Stimulated activated CD4-positive, alpha-beta T cell treated with anti-CD3 and anti-CD28 coated beads, Interleukin-2, amount 100 ng/mL, for 4 hours (primary cell): Measurements from ENCODE around the gene MBD3L5.
"Not testable (repeated sequence)": the region's sequence is repeated elsewhere in the genome, so short reads cannot be mapped to it uniquely, and the experiment has no call there.

ENCODE experiments used
- DNase-seq: peaks from one replicate; pipeline ENCODE4 v3.0.0-alpha.2; 2020; ENCODE audit warnings: low read depth

The MBD3L5 gene

DNA sequence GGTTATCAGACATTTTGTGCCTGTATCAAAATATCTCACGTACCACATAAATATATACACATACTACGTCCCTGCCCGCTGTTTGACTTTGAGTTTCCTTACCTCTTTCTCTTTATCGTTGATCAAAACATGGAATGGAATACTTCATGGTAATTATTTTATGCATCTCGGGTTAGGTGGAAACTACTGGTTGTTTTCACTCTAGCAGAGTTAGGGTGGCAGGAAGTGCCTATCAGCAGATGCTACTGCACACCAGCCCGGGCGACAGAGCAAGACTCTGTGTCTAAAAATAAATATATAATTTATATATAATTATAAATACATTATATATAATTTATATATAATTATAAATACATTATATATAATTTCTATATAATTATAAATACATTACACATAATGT lies 22.5 kb downstream of the MBD3L5 start:
- DNase-seq: not testable (repeated sequence)

DNA sequence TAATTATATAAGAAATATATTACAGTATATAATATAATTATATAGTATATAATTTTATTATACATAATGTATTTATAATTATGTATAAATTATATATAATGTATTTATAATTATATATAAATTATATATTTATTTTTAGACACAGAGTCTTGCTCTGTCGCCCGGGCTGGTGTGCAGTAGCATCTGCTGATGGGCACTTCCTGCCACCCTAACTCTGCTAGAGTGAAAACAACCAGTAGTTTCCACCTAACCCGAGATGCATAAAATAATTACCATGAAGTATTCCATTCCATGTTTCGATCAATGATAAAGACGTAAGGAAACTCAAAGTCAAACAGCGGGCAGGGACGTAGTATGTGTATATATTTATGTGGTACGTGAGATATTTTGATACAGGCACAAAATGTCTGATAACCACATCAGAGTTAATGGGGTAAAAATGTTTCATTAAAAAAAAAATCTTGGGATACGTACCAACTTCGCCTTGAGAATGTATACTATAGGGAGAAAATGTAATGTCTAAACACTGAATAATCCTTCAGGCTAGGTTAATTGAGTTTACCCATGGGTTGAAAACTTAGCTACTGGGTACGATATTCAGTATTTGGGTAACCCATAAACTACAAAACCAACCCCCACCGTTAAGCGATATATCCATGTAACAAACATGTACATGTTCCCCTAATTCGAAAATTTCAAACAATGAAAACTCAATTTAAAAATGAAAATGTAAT lies 24.4 kb downstream of the MBD3L5 start:
- DNase-seq: not testable (repeated sequence)

DNA sequence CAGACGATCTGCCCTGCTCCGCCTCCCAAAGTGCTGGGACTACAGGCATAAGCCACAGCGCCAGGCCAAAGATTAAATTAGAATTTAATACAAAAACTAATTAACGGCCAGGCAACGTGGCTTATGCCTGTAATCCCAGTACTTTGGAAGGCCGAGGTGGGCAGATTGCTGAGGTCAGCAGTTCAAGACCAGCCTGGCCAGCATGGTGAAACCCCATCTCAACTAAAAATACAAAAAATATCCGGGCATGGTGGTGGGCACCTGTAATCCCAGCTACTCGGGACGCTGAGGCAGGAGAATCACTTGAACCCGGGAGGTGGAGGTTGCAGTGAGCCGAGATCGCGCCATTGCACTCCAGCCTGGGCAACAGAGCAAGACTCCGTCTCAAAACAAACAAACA lies 25.3 kb downstream of the MBD3L5 start:
- not testable (repeated sequence) for DNase-seq

DNA sequence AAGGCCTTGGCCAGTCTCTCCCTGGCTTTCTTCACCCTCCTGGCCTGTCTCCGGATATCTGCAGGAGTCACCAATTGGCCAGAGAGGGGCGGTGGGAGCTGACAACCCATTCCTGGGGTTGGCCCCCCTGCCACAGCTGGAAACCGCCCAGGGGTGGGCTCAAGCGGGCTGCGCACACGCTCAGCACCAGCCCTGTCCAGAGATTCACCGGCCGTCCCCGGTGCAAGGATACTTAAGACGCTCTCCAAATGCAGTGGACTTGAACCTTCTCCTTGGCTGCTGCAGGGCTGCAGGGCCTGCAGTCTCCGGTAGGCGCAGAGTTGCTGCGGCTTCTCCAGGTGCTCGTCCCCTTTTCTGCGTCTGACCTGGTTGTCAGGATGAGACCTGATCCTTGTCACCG lies 26.0 kb downstream of the MBD3L5 start:
- not testable (repeated sequence) for DNase-seq

DNA sequence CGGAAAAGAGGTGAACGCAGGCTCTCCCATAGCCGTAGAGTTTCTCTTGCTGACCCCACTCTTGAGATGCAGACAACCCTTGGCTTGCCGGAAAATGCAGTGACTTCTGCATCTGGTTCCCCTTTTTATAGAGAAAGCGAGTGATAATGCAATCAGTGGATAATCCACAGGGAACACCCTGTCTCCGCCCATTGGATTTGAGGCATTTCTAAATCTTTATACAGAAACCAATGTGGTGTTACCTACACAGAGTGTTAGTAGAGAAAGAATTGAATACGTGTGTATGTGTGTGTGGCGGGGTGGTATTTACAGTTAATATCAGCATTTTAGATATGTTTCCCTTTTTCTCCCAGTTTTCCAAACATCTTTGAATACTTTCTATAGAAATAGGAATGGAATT lies 28.2 kb downstream of the MBD3L5 start, which contains the start of gene MBD3L3:
TSS of gene MBD3L3 (minus strand) at position 101 of the 400 bp plus-strand sequence. CDS start at position 30, 71 bp downstream.
- DNase-seq: not testable (repeated sequence)

DNA sequence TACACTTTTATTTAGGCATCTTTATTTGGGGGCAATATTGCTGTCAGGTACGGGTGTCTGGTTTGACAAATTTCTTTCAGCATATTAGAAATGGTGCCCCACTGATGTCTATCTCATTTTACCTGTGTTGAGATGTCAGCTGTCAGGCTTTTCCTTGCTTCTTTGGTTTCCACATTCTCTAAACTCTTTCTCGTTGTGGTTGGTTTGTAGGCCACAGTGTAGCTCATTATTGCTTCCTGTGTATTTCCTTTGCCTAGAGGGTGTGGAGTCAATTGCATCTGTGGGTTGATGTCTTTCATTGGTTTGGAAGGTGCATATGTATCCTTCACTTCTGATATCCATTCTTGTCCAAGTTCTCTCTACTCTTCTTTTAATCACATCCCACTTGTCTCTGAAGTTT lies 29.6 kb downstream of the MBD3L5 start:
- DNase-seq: not testable (repeated sequence)

DNA sequence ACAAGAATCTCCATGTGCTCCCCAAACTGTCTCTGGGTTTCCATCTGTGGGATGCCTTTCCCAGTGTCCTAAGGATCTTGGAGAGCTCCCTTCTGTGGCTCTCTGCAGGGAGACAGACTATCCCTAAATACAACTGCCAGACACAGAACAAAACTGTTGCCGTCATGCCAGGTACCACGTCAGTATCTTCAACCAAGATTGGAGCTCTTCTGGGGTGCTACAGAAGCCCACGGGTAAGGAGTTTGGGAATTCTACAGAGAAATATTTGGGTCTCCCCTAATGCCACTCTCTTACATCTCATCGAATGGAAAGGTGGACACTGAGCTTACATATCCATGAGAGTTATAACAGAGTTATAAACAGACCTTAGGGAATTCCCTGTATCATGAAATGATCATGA lies 33.0 kb downstream of the MBD3L5 start:
- DNase-seq: no peak

DNA sequence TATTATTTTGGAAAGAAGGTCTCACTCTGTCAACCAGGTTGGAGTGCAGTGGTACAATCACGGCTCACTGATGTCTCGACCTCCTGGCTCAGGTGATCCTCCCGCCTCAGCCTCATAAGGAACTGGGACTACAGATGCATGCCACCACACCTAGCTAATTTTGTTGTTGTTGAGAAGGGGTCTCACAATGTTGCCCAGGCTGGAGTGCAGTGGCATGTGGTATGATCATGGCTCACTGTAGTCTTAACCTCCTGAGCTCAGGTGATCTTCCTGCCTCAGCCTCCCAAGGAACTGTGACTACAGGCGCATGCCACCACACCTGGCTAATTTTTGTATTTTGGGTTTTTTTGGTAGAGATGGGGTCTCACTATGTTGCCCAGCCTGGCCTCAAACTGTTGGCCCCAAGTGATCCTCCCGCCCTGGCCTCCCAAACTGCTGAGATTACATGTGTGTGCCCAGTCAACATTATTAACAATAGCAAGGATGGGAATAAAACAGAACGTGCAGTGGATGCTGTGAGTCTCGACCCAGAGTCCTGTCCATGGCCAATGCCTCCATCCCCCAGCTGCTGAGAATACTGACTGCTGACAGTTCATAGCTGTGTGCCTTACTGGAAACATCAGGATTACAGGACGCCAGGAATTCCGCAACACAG lies 33.5 kb downstream of the MBD3L5 start:
- DNase-seq: no peak

DNA sequence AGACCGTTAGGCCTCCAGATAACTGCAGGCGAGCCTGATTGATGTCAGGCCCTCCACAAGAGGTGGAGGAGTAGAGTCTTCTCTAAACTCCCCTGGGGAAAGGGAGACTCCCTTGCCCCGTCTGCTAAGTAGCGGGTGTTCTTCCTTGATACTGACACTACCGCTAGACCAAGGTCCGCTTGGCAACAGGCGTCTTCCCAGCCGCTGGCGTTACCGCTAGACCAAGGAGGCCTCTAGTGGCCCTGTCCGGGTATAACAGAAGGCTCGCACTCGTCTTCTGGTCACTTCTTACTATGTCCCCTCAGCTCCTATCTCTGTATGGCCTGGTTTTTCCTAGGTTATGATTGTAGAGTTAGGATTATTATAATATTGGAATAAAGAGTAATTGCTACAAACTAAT lies 36.7 kb downstream of the MBD3L5 start:
- not testable (repeated sequence) for DNase-seq

DNA sequence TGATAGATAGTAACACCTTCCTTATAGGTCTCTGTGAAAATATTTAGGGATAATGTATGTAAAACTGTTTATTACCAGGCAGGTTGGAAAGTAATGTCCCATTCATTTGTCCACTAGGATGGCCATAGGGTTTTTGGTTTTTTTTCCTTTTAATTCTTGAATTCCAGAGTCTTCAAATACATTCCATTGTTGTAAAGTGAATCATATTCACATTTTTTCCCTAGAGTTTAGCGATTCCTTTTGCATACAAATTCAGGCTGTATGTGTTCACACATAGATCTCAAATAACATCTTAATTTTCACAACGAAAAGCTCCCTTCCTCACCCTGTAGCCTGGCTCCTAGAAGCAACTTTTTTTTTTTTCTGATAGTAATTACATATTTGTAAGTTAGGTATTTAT lies 37.3 kb downstream of the MBD3L5 start:
- no peak for DNase-seq

DNA sequence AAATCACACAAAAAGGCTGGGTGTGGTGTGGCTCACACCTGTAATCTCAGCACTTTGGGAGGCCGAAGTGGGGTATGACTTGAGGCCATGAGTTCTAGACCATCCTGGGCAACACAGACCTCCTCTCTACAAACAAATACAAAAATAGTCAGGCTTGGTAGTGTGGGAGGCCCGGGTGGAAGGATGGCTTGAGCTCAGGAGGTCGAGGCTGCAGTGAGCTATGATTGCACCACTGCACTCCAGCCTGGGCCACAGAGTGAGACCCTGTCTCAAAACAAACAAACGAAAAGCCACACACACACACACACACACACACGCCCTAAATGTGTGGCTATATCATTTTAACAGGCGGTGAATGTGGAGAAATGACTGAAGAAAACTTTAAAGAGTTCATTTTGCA lies 38.2 kb downstream of the MBD3L5 start:
- DNase-seq: no peak

DNA sequence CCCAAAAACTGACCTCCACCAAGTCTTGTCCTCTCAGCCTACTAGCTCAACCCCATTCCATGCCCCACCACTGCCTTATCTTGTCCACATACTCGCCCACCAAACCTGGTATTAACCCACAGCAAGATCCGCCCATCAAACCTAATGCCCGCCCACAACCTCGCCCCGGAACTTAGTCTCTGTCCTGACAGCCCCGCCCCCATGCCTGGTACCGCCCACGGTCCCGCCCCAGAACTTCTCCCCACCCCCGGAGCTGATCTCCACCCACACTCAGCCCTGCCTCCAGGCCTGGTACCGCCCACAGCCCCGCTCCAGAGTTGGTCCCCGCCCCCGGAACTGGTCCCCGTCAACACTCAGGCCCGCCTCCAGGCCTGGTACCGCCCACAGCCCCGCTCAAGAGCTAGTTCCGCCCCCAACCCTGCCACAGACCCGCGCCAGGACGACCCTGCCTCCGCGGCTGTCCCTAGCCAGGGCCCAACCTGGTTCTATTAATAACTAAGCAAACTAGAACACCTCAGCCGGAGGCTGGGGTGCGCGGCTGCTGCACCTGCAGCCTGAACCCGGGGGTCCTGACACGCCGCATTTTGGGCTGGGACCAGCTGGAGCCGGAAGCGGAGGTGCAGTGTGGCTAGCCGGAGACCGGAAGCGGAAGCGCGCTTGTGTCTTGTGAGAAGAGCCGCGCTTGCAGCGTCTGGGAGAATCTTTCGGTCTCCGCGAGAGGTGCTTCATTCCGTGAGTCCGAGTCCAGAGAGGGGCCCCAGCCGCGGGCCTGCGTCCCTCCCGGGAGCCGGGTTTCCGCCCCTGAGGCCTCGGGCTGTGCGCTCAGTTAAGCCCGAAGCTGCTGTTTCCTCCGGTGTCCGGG lies 38.9 kb downstream of the MBD3L5 start, which contains the start of gene ZNF557:
TSS of gene ZNF557 (plus strand) at position 662 of the 862 bp plus-strand sequence. CDS start 5,372 bp downstream, outside the sequence.
- DNase-seq: peak; percentile 99

DNA sequence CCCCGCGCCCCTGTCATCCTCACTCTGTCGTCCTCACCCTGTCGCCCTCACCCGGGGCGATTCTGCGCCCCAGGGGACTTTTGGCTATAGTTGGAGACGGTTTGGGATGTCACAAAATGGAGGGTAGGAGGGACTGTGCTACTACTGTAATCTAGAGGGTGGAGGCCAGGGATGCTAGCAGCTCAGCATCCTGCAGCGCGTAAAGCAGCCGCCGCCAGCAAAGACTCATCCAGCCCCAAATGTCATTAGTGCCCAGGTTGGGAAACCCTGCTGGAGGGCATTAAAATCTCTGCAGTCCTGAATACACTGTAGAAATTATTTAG lies 39.5 kb downstream of the MBD3L5 start:
- no peak for DNase-seq

DNA sequence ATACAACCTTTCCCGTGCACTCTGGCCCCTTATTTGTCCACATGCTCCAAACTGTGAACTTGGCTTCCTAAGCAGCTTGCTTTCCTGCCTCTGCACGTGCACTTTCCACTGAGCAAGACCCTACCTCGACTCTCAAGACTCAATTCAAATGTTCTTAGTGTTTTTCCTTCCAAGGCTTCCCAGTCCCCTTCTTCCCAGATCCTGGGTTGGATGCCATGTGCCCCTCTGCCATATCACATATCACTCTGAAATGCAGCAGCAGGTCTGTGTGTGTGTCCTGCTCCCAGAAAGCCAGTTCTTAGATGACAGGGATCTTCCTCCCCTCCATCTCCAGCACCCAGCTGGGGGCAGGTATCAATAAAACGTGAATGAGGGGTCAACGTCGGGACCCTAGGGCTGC lies 42.2 kb downstream of the MBD3L5 start:
- no peak for DNase-seq

DNA sequence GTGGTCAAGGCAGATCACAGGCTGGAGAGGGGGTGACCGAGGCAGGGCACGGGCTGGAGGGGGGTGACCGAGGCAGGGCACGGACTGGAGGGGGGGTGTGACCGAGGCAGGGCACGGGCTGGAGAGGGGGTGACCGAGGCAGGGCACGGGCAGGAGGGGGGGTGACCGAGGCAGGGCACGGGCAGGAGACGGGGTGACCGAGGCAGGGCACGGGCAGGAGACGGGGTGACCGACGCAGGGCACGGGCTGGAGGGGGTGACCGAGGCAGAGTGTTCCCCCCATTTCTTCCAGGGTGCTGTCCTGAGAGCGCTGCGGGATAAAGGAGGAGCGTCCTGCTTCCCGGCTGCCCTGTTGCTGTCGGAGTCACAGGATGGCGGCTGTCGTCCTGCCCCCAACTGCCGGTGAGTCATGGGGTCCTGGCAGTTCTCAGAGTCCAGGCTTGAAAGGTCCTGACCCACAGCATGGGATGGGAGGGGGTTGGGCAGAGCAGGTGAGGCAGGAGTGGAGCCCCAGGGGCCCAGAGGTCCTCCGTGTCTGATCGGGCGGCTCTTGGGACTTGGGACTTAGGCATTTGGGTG lies 44.4 kb downstream of the MBD3L5 start:
- DNase-seq: no peak

DNA sequence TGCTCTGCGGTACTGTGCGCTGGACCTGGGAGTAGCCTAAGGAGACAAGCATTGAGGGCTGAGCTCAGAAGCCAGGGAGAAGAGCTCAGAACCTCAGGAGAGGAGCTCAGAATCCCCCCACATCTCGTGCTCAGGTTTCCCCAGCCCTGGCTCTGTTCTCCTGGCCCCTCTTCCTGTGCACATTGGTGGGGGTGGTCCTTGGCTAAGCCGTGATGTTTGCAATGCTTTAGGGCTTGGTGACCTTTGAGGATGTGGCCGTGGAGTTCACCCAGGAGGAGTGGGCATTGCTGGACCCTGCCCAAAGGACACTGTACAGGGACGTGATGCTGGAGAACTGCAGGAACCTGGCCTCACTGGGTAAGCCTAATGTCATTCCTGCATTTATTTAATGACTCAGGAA lies 45.8 kb downstream of the MBD3L5 start:
- DNase-seq: no peak

DNA sequence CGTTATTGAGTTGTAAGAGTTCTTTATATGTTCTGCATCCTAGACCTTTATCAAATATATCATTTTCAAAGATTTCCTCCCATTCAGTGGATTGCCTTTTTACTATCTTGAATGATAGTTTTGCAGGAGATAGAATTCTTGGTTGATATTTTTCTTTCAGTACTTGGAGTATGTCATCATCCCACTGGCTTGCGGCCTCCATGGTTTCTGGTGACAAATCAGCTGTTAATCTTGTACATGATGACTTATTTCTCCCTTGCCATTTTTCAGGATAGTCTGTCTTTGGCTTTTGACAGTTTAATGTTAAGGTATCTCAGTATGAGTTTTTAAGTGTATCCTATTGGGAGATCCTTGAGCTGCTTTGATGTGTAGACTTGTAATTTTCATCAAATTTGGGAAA lies 47.6 kb downstream of the MBD3L5 start:
- no peak for DNase-seq
